Stimulated activated CD8-positive, alpha-beta memory T cell treated with anti-CD3 and anti-CD28 coated beads, Interleukin-15, amount 100 ng/mL, for 4 hours (primary cell): ENCODE data around the gene UBE2L5.
"Not testable (repeated sequence)": the region's sequence is repeated elsewhere in the genome, so short reads cannot be mapped to it uniquely, and the experiment has no call there.

Source experiments
- DNase-seq, 2 donors: peaks; one replicate each; pipeline ENCODE4 v3.0.0-alpha.2; 2020; ENCODE audit warnings: low read depth in 2 of 2

UBE2L5 gene

GRCh38 chr13:30438286-30438685 is 16.0 kb downstream of the UBE2L5 start:
- DNase-seq: no peak

GRCh38 chr13:30440910-30441703 is 18.8 kb downstream of the UBE2L5 start:
- no peak for DNase-seq

GRCh38 chr13:30442926-30443325 is 20.6 kb downstream of the UBE2L5 start:
- DNase-seq: no peak

GRCh38 chr13:30443491-30443890 is 21.2 kb downstream of the UBE2L5 start:
- DNase-seq: not testable (repeated sequence)

GRCh38 chr13:30443957-30444404 is 21.7 kb downstream of the UBE2L5 start:
- DNase-seq: no peak

- DNase-seq: no peak
These were observed 23.8 kb downstream of the UBE2L5 start for GRCh38 chr13:30446126-30446500.

- no peak for DNase-seq
These were observed 26.1 kb downstream of the UBE2L5 start for GRCh38 chr13:30448441-30448840.

- DNase-seq: no peak
These were observed 27.8 kb downstream of the UBE2L5 start for GRCh38 chr13:30450066-30450465.

- DNase-seq: not testable (repeated sequence)
These were observed 29.2 kb downstream of the UBE2L5 start for GRCh38 chr13:30451476-30451875.

GRCh38 chr13:30453727-30454126 is 31.4 kb downstream of the UBE2L5 start:
- DNase-seq: no peak

- no peak for DNase-seq
These were observed 32.7 kb downstream of the UBE2L5 start for GRCh38 chr13:30454991-30455390.

- no peak for DNase-seq
These were observed 34.0 kb downstream of the UBE2L5 start for GRCh38 chr13:30456290-30456689.

GRCh38 chr13:30457306-30457891 is 35.1 kb downstream of the UBE2L5 start:
- no peak for DNase-seq

GRCh38 chr13:30461279-30462066 is 39.2 kb downstream of the UBE2L5 start:
- not testable (repeated sequence) for DNase-seq

GRCh38 chr13:30463787-30464495 is 41.6 kb downstream of the UBE2L5 start:
- DNase-seq: peak; percentile 45 to 49

- peak; percentile 68 to 72 for DNase-seq
These were observed 42.4 kb downstream of the UBE2L5 start for GRCh38 chr13:30464496-30465342.

GRCh38 chr13:30465343-30465592 is 43.0 kb downstream of the UBE2L5 start:
- no peak for DNase-seq

GRCh38 chr13:30465593-30466357 is 43.5 kb downstream of the UBE2L5 start, which contains the start of gene HMGB1:
HMGB1 (minus strand) TSS chr13:30465936; CDS start chr13:30463680, 2,256 bp downstream.
- peak; percentile 90 to 95 for DNase-seq

- no peak for DNase-seq
These were observed 44.0 kb downstream of the UBE2L5 start for GRCh38 chr13:30466358-30466714.

- no peak for DNase-seq
These were observed 44.6 kb downstream of the UBE2L5 start for GRCh38 chr13:30466841-30467252.
